GM12878 (cell line): ENCODE data around the gene COPS8. TPM values are rescaled to one million over a fixed set of nuclear protein-coding genes. Genes with fewer than 3 reads are reported as not detected.

Experiments used
- ATAC-seq: fragments of 200-7000 bp; cut with Tn5 transposase; 3 replicates; pipeline ENCODE4 v1.9.1; 2020; ENCODE audit warnings: mild to moderate bottlenecking, moderate library complexity
- BruUV-seq: library from RNA; stranded (reverse); fragments of 400-500 nt; replicated peaks from 2 replicates; lab custom pipeline; 2021; lab: Mats Ljungman, UMichigan
- CTCF ChIA-PET: fragments of 300-600 bp; sonication (Branson Sonifier 250); formaldehyde crosslinking; extraction: SDS; loops from one replicate; lab custom pipeline; 2021; ENCODE audit warnings: inconsistent platforms; lab: Yijun Ruan, JAX
- POLR2A ChIA-PET: fragments of 350-600 bp; formaldehyde crosslinking; extraction: SDS; loops from one replicate; lab custom pipeline; 2021; ENCODE audit warnings: inconsistent platforms; lab: Charles Lee
- RAD21 ChIA-PET: fragments of 300-600 bp; sonication (Branson Sonifier 250); formaldehyde crosslinking; loops from one replicate; lab custom pipeline; 2023; ENCODE audit warnings: antibody characterized with exemption; ENCODE audit not compliant: unreplicated experiment; lab: Charles Lee
- SMC1A ChIA-PET: fragments of 300-600 bp; sonication (Branson Sonifier 250); formaldehyde crosslinking; loops from one replicate; lab custom pipeline; 2023; ENCODE audit not compliant: unreplicated experiment, uncharacterized antibody; lab: Charles Lee
- DNase-seq: peaks from one replicate; pipeline ENCODE4 v3.0.0-alpha.2; 2011; ENCODE audit warnings: low read depth, low spot score
- FAIRE-seq: peaks from 3 replicates; lab custom pipeline; 2011; peaks lifted over from hg19 to GRCh38; lab: Jason Lieb, UNC
- H2AFZ ChIP-seq: 2 replicates; pipeline ENCODE4 v1.6.0; 2011; ENCODE audit warnings: low read depth, low read length, control low read depth; ENCODE audit not compliant: control insufficient read depth
- H3K27ac ChIP-seq: 2 replicates; pipeline ENCODE4 v1.5.1; 2011; ENCODE audit warnings: control low read depth; ENCODE audit not compliant: control insufficient read depth, insufficient read depth
- H3K27me3 ChIP-seq, 2 experiments: replicated peaks in 1 of 2; 2 replicates each; pipeline versions ENCODE4 v1.6.0 to v1.6.1; 2011; ENCODE audit warnings: low read length in 1 of 2; ENCODE audit not compliant: control insufficient read depth in 2 of 2, insufficient read depth in 2 of 2
- H3K36me3 ChIP-seq, 2 experiments: 2 replicates each; pipeline ENCODE4 v1.5.1; 2011; ENCODE audit warnings: low read length in 1 of 2; ENCODE audit not compliant: control insufficient read depth in 2 of 2, insufficient read depth in 2 of 2
- H3K4me1 ChIP-seq: 2 replicates; pipeline ENCODE4 v1.6.1; 2011; ENCODE audit warnings: mild to moderate bottlenecking, low read length, moderate library complexity, mixed read lengths; ENCODE audit not compliant: control insufficient read depth, insufficient read depth
- H3K4me2 ChIP-seq: 2 replicates; pipeline ENCODE4 v1.6.0; 2011; ENCODE audit warnings: control low read depth; ENCODE audit not compliant: control insufficient read depth, insufficient read depth
- H3K4me3 ChIP-seq: fragments of 200-600 bp; sonication (generic); 2 replicates; pipeline ENCODE4 v1.5.1; 2016
- H3K79me2 ChIP-seq: 2 replicates; pipeline ENCODE4 v1.6.0; 2011; ENCODE audit warnings: low read length; ENCODE audit not compliant: control insufficient read depth, insufficient read depth
- H3K9ac ChIP-seq: 2 replicates; pipeline ENCODE4 v1.8.0; 2011; ENCODE audit warnings: low read length, control low read depth, mixed read lengths; ENCODE audit not compliant: control insufficient read depth, insufficient read depth
- H3K9me3 ChIP-seq: replicated peaks from 3 replicates; pipeline ENCODE4 v1.5.1; 2011; ENCODE audit warnings: mild to moderate bottlenecking, low read length; ENCODE audit not compliant: control insufficient read depth, insufficient read depth
- H4K20me1 ChIP-seq: 2 replicates; pipeline ENCODE4 v1.6.0; 2011; ENCODE audit not compliant: control insufficient read depth, insufficient read depth
- BHLHE40 ChIP-seq, 2 experiments: fragments of 450-650 bp in 1 of 2; IDR thresholded peaks; 2 replicates each; pipeline ENCODE4 v1.6.1; 2011 to 2017; ENCODE audit warnings: low read depth in 2 of 2, borderline replicate concordance in 1 of 2, improper control_type of control experiment in 1 of 2, low read length in 1 of 2, mild to moderate bottlenecking in 1 of 2
- CTCF ChIP-seq, 3 experiments: IDR thresholded peaks in 2 of 3; conservative IDR thresholded peaks in 1 of 3; 2 replicates each; pipeline ENCODE4 v1.5.1; 2011; ENCODE audit warnings: low read depth in 3 of 3, low read length in 3 of 3, mild to moderate bottlenecking in 3 of 3, control low read depth in 2 of 3, moderate library complexity in 2 of 3, inconsistent platforms in 1 of 3, mixed read lengths in 1 of 3; ENCODE audit not compliant: control insufficient read depth in 2 of 3, insufficient read depth in 1 of 3; ENCODE audit errors: extremely low read depth in 1 of 3
- NR2C2 ChIP-seq: IDR thresholded peaks from 2 replicates; pipeline ENCODE4 v1.6.1; 2011; ENCODE audit warnings: borderline replicate concordance, low read depth; ENCODE audit not compliant: control insufficient read depth, insufficient read length
- RAD21 ChIP-seq: IDR thresholded peaks from 2 replicates; pipeline ENCODE4 v1.6.1; 2011; ENCODE audit warnings: mild to moderate bottlenecking, low read depth, low read length, moderate library complexity; ENCODE audit not compliant: insufficient read depth
- RUNX3 ChIP-seq: IDR thresholded peaks from 2 replicates; pipeline ENCODE4 v1.6.1; 2012; ENCODE audit warnings: low read length, inconsistent platforms
- SMC3 ChIP-seq: IDR thresholded peaks from 2 replicates; pipeline ENCODE4 v1.6.1; 2011; ENCODE audit warnings: low read length, improper control_type of control experiment, borderline replicate concordance
- ZNF384 ChIP-seq: IDR thresholded peaks from 2 replicates; pipeline ENCODE4 v1.6.1; 2012; ENCODE audit warnings: low read depth, mild to moderate bottlenecking, low read length, improper control_type of control experiment, borderline replicate concordance
- ZSCAN29 ChIP-seq: fragments of 450-650 bp; IDR thresholded peaks from 2 replicates; pipeline ENCODE4 v1.6.1; 2017; ENCODE audit warnings: mild to moderate bottlenecking, moderate library complexity
- WGBS: methylation state at CpG from one replicate; pipeline ENCODE4 v1.1.6; 2016; ENCODE audit warnings: low lambda C conversion rate; ENCODE audit not compliant: insufficient replicate concordance, insufficient coverage; ENCODE audit errors: missing lambda C conversion rate; 5-methylcytosine and 5-hydroxymethylcytosine counted together
- in situ Hi-C: fragments of 300-500 bp; cut with MboI; formaldehyde crosslinking; loops from 9 replicates; pipeline ENCODE4 v1.14.3; 2018; ENCODE audit warnings: mixed read lengths
- intact Hi-C: fragments of 100-400 bp; cut with micrococcal nuclease; formaldehyde crosslinking; loops from one replicate; pipeline ENCODE4 v1.14.2; 2022; ENCODE audit not compliant: unreplicated experiment
- polyA plus RNA-seq, 11 experiments: library from polyadenylated mRNA; depleted of rRNA in 4 of 11; unstranded in 6 of 11; stranded (reverse) in 5 of 11; fragments of >200 nt; fragmentation: Nextera tagmentation in 4 of 11; fragmentation: Illumina TruSeq in 1 of 11; extraction: Ambion mirVana in 4 of 11; extraction: Trizol in 1 of 11; gene quantifications; 1 replicate in 1 of 11; 2 replicates in 10 of 11; pipeline versions ENCODE4 v1.2.1 to v1.2.3, GENCODE V29; 2011 to 2016; ENCODE audit warnings: inconsistent platforms in 2 of 11, missing spikeins in 2 of 11, low read depth in 1 of 11
- total RNA-seq, 4 experiments: library from RNA; depleted of rRNA in 3 of 4; stranded (reverse); fragments of >200 nt in 3 of 4; fragmentation: Illumina TruSeq in 1 of 4; extraction: Trizol in 1 of 4; gene quantifications; 2 replicates each; pipeline versions ENCODE4 v1.2.1 to v1.2.3, GENCODE V29; 2013 to 2021

Gene COPS8
- total and polyA plus RNA-seq, 10 of the 15 experiments (the other 5 are each of a cell fraction or from before 2014, with no cell fraction given) = 44.0 to 134 (median 107) TPM

GRCh38 chr2:237060534-237061312, 25.0 kb upstream of the COPS8 start:
- peak overlapping the region; percentile 96; the same call in 1 of the 2 replicates for H3K4me2 ChIP-seq
- TF ChIP-seq CTCF (IDR thresholded peaks at IDR 0.05 in 2 of 3, conservative IDR thresholded peaks at IDR 0.05 in 1 of 3; ENCODE audit: control insufficient read depth in 2 of 3, extremely low read depth in 1 of 3, insufficient read depth in 1 of 3, low read depth in 3 of 3, low read length in 3 of 3) (peak; percentile 62 to 84 (median 71); a peak in 5 of 6 replicates), RUNX3 (peak; percentile 39), RAD21 (peak; percentile 86), BHLHE40 (IDR thresholded peaks at IDR 0.05; ENCODE audit: borderline replicate concordance in 1 of 2, low read depth in 2 of 2, low read length in 1 of 2) (0 out of 4 replicates have a peak, but pooled peaks of 1 of the 2 experiments have one; percentile 14), NR2C2 (no peak), SMC3 (peak; percentile 84), ZNF384 (no peak), ZSCAN29 (peak; percentile 54; the same call in 1 of the 2 replicates)
- POLR2A ChIA-PET = no interaction called here
- SMC1A ChIA-PET = interaction anchor here (0.7 to 6.0 kb wide), 9 partner anchors 26 to 707 kb away, joined by 3 to 53 read pairs (median 5); partner anchors contain the start of genes ACKR3 and COPS8
- H3K9ac ChIP-seq = no peak overlapping the region
- DNase-seq (no peak), ATAC-seq (peak; percentile 37), FAIRE-seq (no peak)
- RAD21 ChIA-PET = interaction anchor here (0.7 to 5.5 kb wide), 11 partner anchors 25 to 1281 kb away, joined by 3 to 65 read pairs (median 4); partner anchors contain the start of genes ACKR3 and COPS8
- H3K36me3 ChIP-seq = no peaks in the 10 kb centered on the region
- in situ Hi-C loops = no loop called here
- H3K27me3 ChIP-seq = no peaks in the 10 kb centered on the region; a peak in 1 of 4 replicates
- no peaks in the 10 kb centered on the region for H3K79me2 ChIP-seq
- no peak overlapping the region for H3K27ac ChIP-seq
- WGBS = 10% methylated on average over 15 of the region's 15 CpGs
- H3K4me3 ChIP-seq = no peak overlapping the region; the same call in 1 of the 2 replicates
- CTCF ChIA-PET = interaction anchor here (0.6 to 5.7 kb wide), 17 partner anchors 11 to 1281 kb away, joined by 3 to 63 read pairs (median 4); partner anchors contain the start of genes ACKR3 and COPS8
- no peaks in the 10 kb centered on the region for H4K20me1 ChIP-seq
- no TSS peak for BruUV-seq
- H3K4me1 ChIP-seq = peaks cover 38% of the 10 kb centered on the region
- no peak overlapping the region for H2AFZ ChIP-seq
- no peaks in the 10 kb centered on the region for H3K9me3 ChIP-seq
- intact Hi-C loops = loop anchor here (1.0 kb wide), 3 partner anchors 491 to 707 kb away; partner anchors contain the start of gene ACKR3
